Stomach (tissue), 9 donors: Measurements from ENCODE around the gene RAC3. TPM values are rescaled to one million over a fixed set of nuclear protein-coding genes. Genes with fewer than 3 reads are reported as not detected.

ENCODE experiments used
- DNase-seq, 2 donors: peaks; one replicate each; pipeline versions ENCODE4 v3.0.0 to v3.0.0-alpha.2; 2013 to 2019
- H3K27ac ChIP-seq, 5 donors: fragments of 200-600 bp in 4 of 5; sonication (generic) in 4 of 5; one replicate each; pipeline ENCODE4 v1.5.1; 2013 to 2019; ENCODE audit warnings: mild to moderate bottlenecking in 1 of 5, moderate library complexity in 1 of 5
- H3K27me3 ChIP-seq, 3 donors: fragments of 200-600 bp; sonication (generic); one replicate each; pipeline ENCODE4 v1.5.1; 2017 to 2019; ENCODE audit warnings: mixed run types in 1 of 3
- H3K36me3 ChIP-seq, 4 donors: fragments of 200-600 bp; sonication (generic); 1 replicate in 3 of 4; 2 replicates in 1 of 4; pipeline ENCODE4 v1.5.1; 2016 to 2019
- H3K4me1 ChIP-seq, 4 donors: fragments of 200-600 bp; sonication (generic); one replicate each; pipeline ENCODE4 v1.5.1; 2016 to 2019
- H3K4me3 ChIP-seq, 4 donors: fragments of 200-600 bp; sonication (generic) in 3 of 4; one replicate each; pipeline ENCODE4 v1.5.1; 2016 to 2019; ENCODE audit warnings: mild to moderate bottlenecking in 1 of 4
- H3K9me3 ChIP-seq, 4 donors: fragments of 200-600 bp; sonication (generic); one replicate each; pipeline ENCODE4 v1.5.1; 2016 to 2019
- EP300 ChIP-seq: sonication (generic); formaldehyde crosslinking; IDR thresholded peaks from one replicate; pipeline ENCODE4 v1.6.1; 2017; ENCODE audit warnings: antibody characterized with exemption
- POLR2A ChIP-seq, 4 donors: fragments of 450-650 bp; IDR thresholded peaks; one replicate each; pipeline ENCODE4 v1.6.1; 2016; ENCODE audit warnings: antibody characterized with exemption in 4 of 4, control low read depth in 2 of 4, mild to moderate bottlenecking in 1 of 4, moderate library complexity in 1 of 4
- POLR2AphosphoS5 ChIP-seq, 3 donors: sonication (generic); formaldehyde crosslinking; IDR thresholded peaks; one replicate each; pipeline ENCODE4 v1.6.1; 2016; ENCODE audit warnings: antibody characterized with exemption in 3 of 3
- WGBS, 5 donors: extraction: QIAGEN DNeasy Blood & Tissue Kit in 3 of 5; methylation state at CpG; one replicate each; pipeline versions ENCODE4 v1.1.5 to v1.1.7; 2013 to 2018; 5-methylcytosine and 5-hydroxymethylcytosine counted together
- intact Hi-C: fragments of 100-400 bp; cut with DNase I; formaldehyde crosslinking; loops from one replicate; pipeline ENCODE4 v1.15.1; 2023; ENCODE audit warnings: low total_unique reads
- polyA plus RNA-seq, 3 donors: library from polyadenylated mRNA; stranded (reverse); fragments of 200-250 nt; gene quantifications; one replicate each; pipeline ENCODE4 v1.2.3, GENCODE V29; 2013
- total RNA-seq, 5 donors: library from RNA; depleted of rRNA; stranded (reverse); fragments of >200 nt; gene quantifications; one replicate each; pipeline versions ENCODE4 v1.1.0 to v1.2.3, GENCODE V29; 2014 to 2016
- TF ChIP-seq, protein P1 (sequence below), 7 experiments: fragments of 450-650 bp in 4 of 7; fragments of 200-600 bp in 3 of 7; sonication (generic) in 3 of 7; IDR thresholded peaks; one replicate each; pipeline ENCODE4 v1.5.1; 2016 to 2019; ENCODE audit warnings: antibody characterized with exemption in 7 of 7, control low read depth in 2 of 7, mild to moderate bottlenecking in 1 of 7
- donor health status: healthy with polysubstance abuse.
- donor health status: Bipolar disorder and iron deficiency.
- donor health status: healthy.

The RAC3 gene
- total and polyA plus RNA-seq, 8 donors, result 1.2 to 24.8 (median 11.6) TPM; not detected in 1

DNA sequence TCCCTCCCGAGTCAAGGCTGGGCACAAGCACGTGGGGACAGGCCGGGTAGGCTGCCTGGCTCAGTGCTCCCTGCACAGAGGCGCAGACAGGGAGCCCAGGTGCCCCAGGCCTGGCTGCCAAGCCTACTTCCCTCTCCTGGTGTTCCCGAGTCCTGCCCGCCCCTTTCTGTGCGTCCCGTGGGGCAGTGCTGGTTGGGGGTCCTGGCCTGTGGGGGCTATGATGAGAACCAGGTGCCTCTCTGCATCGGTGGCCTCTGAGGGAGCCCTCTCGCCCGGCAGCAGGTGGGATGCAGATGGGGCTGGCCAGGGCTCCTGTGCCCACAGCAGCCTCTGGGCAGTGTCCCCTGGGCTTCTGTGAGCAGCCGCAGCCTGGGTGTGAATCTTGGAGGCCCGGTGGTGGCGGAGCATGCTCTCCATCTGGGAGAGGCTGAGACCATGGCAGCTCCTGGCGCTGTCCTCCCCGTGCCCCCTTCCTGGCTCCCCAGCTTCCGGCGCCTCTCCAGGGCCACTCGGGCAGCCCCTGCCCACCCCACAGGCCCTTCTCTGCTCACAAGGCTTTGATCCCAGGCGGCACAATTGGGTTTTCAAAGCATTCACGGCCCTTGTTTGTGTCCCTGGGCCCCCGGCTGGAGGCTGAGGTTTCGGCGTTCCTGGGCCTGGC, 16.0 kb upstream of the RAC3 start:
- H3K27me3 ChIP-seq, result no peaks in the 10 kb centered on the region
- peaks cover 15 to 40% (median 32%) of the 10 kb centered on the region in 4 donors for H3K4me1 ChIP-seq
- WGBS, 5 donors, result 76 to 88% (median 86%) methylated on average over 10 to 24 of the region's 24 CpGs
- H3K4me3 ChIP-seq, result no peak overlapping the region
- no peak overlapping the region for H3K27ac ChIP-seq
- DNase-seq, result no peak
- TF ChIP-seq POLR2AphosphoS5 (IDR thresholded peaks at IDR 0.05), result no peak
- no peak for TF ChIP-seq POLR2A (IDR thresholded peaks at IDR 0.05)
- TF ChIP-seq, protein P1, sequence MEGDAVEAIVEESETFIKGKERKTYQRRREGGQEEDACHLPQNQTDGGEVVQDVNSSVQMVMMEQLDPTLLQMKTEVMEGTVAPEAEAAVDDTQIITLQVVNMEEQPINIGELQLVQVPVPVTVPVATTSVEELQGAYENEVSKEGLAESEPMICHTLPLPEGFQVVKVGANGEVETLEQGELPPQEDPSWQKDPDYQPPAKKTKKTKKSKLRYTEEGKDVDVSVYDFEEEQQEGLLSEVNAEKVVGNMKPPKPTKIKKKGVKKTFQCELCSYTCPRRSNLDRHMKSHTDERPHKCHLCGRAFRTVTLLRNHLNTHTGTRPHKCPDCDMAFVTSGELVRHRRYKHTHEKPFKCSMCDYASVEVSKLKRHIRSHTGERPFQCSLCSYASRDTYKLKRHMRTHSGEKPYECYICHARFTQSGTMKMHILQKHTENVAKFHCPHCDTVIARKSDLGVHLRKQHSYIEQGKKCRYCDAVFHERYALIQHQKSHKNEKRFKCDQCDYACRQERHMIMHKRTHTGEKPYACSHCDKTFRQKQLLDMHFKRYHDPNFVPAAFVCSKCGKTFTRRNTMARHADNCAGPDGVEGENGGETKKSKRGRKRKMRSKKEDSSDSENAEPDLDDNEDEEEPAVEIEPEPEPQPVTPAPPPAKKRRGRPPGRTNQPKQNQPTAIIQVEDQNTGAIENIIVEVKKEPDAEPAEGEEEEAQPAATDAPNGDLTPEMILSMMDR (IDR thresholded peaks at IDR 0.05), result no peak
- TF ChIP-seq EP300, result no peak
- intact Hi-C loops, result loop anchor here (5.0 kb wide), 1 partner anchor 53 kb away; the partner anchor contains the start of gene NOTUM
- H3K36me3 ChIP-seq, result peaks cover 0 to 45% (median 37%) of the 10 kb centered on the region in 4 donors
- H3K9me3 ChIP-seq, result no peaks in the 10 kb centered on the region

DNA sequence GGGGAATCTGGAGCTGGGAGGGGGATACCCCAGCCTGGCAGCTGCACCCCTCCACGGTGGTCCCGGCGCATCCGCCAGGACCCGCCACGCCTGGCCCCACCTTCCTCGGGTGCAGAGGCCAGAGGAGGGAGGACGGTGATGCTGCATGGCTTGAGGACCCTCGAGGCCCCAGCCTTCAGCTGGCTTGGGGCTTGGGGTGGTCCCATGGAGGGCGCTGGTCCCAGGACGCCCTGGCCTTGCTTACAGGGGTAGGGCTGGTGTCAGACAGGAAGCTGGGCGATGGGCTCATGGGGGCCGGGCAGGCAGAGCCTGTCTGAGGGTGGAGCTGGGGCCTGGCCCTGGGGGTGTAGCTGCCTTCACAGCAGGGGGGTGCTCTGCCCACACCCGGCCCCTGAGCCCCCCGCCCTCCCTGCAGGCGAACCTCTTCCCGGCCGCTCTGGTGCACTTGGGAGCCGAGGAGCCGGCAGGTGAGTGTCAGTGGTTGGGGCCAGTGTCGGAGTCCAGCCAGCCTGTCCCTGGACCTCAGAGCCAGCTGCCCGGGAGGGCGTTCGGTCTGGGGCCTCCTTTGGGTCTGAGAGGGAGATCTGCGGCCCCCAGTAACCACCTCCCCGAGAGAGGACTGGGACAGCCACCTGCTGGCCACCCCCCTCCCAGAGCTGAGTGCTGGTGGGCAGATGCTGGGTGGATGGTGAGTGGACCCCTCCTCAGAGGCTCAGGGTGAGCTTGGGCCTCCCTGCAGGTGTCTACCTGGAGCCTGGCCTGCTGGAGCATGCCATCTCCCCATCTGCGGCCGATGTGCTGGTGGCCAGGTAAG, 15.2 kb upstream of the RAC3 start:
- TF ChIP-seq POLR2A (IDR thresholded peaks at IDR 0.05), result no peak
- no peak for TF ChIP-seq EP300
- TF ChIP-seq, protein P1 (IDR thresholded peaks at IDR 0.05), result no peak
- no peak for TF ChIP-seq POLR2AphosphoS5 (IDR thresholded peaks at IDR 0.05)
- no peak for DNase-seq
- Histone ChIP-seq H3K27me3 (no peaks in the 10 kb centered on the region), H3K4me3 (no peak overlapping the region), H3K27ac (no peak overlapping the region), H3K9me3 (no peaks in the 10 kb centered on the region), H3K36me3 (peaks cover 0 to 37% (median 30%) of the 10 kb centered on the region in 4 donors), H3K4me1 (peaks cover 19 to 48% (median 40%) of the 10 kb centered on the region in 4 donors)
- intact Hi-C loops, result loop anchor here (5.0 kb wide), 1 partner anchor 54 kb away; the partner anchor contains the start of gene NOTUM
- whole genome bisulfite sequencing, 5 donors, result 88 to 91% (median 90%) methylated on average over 8 to 28 of the region's 28 CpGs

DNA sequence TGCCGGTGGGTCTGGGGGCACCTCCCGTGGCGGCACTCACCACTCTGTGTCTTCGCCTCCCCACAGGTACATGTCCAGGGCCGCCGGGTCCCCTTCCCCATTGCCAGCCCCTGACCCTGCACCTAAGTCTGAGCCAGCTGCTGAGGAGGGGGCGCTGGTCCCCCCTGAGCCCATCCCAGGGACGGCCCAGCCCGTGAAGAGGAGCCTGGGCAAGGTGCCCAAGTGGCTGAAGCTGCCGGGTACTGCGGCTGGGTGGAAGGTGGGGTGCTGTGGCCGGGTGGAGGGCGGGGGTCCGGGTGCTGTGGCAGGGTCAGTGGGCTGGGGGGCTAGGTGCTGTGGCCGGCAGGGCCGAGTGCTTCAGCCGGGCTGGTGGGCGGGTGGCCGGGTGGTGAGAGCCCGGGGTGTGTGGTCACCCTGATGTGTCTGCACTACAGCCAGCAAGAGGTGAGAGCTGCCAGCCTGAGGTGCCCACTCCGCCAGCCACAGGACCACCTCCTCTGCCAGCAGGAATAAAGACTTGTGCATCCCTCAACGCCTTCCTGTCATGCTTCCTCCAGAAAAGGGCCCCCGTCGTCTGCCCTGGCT, 14.5 kb upstream of the RAC3 start:
- no peaks in the 10 kb centered on the region for H3K27me3 ChIP-seq
- no peak overlapping the region for H3K27ac ChIP-seq
- H3K9me3 ChIP-seq, result no peaks in the 10 kb centered on the region
- H3K4me1 ChIP-seq, result peaks cover 26 to 55% (median 47%) of the 10 kb centered on the region in 4 donors
- intact Hi-C loops, result loop anchor here (5.0 kb wide), 1 partner anchor 55 kb away; the partner anchor contains the start of gene NOTUM
- H3K4me3 ChIP-seq, result no peak overlapping the region
- TF ChIP-seq POLR2AphosphoS5 (IDR thresholded peaks at IDR 0.05) (no peak), POLR2A (IDR thresholded peaks at IDR 0.05) (no peak), EP300 (no peak)
- TF ChIP-seq, protein P1 (IDR thresholded peaks at IDR 0.05), result no peak
- DNase-seq, result no peak
- 62 to 85% (median 83%) methylated on average over 8 to 24 of the region's 24 CpGs for WGBS, 5 donors
- peaks cover 0 to 30% (median 23%) of the 10 kb centered on the region in 4 donors for H3K36me3 ChIP-seq

DNA sequence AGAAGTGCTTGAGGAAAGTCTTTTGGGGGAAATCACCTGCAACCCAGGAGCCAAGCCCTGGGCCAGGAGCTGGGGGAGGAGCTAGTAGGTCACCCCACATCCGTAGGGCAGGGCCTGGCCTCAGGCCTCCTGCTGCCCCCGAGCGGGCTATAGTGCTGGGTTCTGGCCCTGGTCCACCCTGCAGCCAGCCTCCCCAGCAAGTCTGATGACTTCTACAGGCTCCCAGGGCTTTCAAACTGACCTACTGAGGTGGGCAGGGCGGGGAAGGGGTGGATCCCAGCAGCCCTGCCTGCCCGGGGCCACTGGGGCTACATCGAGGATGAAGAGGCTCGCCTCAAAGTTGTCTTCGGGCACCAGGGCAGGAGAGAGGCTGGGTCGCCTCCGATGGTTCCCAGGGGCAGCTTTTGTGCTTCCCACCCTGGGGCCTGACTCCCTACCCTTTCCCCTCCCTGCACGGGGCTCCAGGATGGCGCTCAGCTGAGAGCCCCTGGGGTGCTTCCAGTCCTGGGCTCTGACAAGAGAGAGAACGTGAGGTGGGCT, 13.8 kb upstream of the RAC3 start:
- 0 to 79% (median 57%) methylated on average over 1 to 13 of the region's 13 CpGs for WGBS, 5 donors
- Histone ChIP-seq H3K9me3 (no peaks in the 10 kb centered on the region), H3K4me1 (peaks cover 29 to 61% (median 50%) of the 10 kb centered on the region in 4 donors), H3K36me3 (peaks cover 0 to 23% (median 18%) of the 10 kb centered on the region in 4 donors), H3K4me3 (no peak overlapping the region), H3K27ac (peak overlapping the region in 1 of 5 donors; percentile 12), H3K27me3 (no peaks in the 10 kb centered on the region)
- no peak for TF ChIP-seq POLR2A (IDR thresholded peaks at IDR 0.05)
- no peak for TF ChIP-seq POLR2AphosphoS5 (IDR thresholded peaks at IDR 0.05)
- no peak for TF ChIP-seq EP300
- TF ChIP-seq, protein P1 (IDR thresholded peaks at IDR 0.05), result no peak
- DNase-seq, result no peak
- intact Hi-C loops, result loop anchor here (5.0 kb wide), 1 partner anchor 55 kb away; the partner anchor contains the start of gene NOTUM
